GM21423 (cell line): Measurements from ENCODE around the gene TRAF5.
"Not testable (repeated sequence)": the region's sequence is repeated elsewhere in the genome, so short reads cannot be mapped to it uniquely, and the experiment has no call there.

Source experiments
- ATAC-seq: cut with Tn5 transposase; IDR thresholded peaks from one replicate; pipeline ENCODE4 v1.9.1; 2021; ENCODE audit warnings: mild to moderate bottlenecking, moderate library complexity; ENCODE audit not compliant: unreplicated experiment

Gene TRAF5

GRCh38 chr1:211344152-211344618, 17.6 kb downstream of the TRAF5 start:
- no peak for ATAC-seq

GRCh38 chr1:211345719-211346118, 19.1 kb downstream of the TRAF5 start:
- ATAC-seq, result no peak

GRCh38 chr1:211347077-211347844, 20.6 kb downstream of the TRAF5 start:
- no peak for ATAC-seq

GRCh38 chr1:211348547-211348946, 21.9 kb downstream of the TRAF5 start:
- no peak for ATAC-seq

DNA sequence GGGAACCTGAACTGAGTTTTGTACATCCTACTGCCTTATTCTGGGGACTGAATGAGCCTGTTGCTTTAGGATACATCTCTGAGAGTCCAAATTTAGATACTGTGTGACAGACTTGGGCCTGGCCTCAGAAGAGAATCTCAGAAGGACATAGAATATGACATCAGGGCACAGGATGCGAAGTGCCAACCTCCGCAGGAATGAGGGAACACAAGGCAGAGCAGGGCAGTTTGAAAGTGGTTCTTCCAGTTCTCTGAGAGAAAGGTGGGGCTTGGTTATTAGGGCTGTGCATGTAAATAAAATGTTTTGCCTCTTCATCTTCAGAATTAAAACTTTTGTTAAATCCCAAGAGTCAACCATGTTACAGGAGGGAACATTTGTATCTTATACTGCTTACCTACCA, 23.1 kb downstream of the TRAF5 start:
- ATAC-seq, result no peak

- ATAC-seq, result not testable (repeated sequence)
These were observed 25.4 kb downstream of the TRAF5 start for GRCh38 chr1:211352055-211352454.

DNA sequence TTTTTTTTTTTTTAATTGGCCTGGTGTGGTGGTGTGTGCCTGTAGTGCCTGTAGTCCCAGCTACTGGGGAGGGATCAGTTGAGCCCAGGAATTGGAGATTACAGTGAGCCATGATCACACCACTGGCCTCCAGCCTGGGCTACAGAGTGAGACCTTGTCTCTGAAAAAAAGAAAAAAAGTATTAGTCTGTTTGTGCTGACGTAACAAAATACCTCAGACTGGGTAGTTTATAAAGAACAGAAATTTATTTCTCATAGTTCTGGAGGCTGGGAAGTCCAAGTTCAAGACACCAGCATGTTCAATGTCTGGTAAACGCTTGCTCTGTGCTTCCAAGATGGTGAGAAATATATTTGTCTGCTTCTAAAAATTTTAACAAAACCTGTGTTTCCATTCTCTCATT, 25.8 kb downstream of the TRAF5 start:
- ATAC-seq, result no peak

- ATAC-seq, result peak; percentile 74
These were observed 26.4 kb downstream of the TRAF5 start for GRCh38 chr1:211352985-211353515.

DNA sequence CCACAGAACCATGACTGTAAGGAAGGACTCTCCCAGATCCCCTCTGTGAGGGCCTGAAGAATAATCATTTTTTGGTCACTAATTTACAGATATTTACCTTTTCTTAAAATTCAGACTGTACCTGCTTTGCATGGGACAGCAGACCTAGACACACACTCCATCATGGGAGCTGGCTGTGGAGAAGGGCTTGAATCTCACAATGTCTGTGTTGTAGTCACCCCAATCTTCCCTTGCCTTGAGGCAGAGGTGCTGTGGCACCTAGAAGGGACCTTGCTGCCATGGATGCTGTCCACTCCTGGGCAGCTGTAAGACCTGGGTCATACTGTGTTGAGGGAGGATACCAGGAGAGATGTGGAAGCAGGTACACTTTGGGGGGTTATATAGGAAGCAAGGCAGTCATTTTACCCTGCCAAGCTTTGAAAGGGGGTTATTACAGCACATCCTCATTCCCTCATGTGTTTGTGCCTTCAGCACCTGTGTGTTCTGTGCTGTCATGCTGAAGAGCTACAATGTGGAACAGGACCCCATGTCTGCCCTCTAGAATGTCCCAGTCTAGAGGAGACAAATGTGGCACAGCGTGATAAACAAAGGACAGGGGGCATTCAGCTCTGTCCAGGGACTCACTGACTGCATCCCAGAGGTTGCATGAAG, 27.1 kb downstream of the TRAF5 start:
- peak; percentile 23 for ATAC-seq

GRCh38 chr1:211355873-211356272, 29.2 kb downstream of the TRAF5 start:
- ATAC-seq, result no peak

DNA sequence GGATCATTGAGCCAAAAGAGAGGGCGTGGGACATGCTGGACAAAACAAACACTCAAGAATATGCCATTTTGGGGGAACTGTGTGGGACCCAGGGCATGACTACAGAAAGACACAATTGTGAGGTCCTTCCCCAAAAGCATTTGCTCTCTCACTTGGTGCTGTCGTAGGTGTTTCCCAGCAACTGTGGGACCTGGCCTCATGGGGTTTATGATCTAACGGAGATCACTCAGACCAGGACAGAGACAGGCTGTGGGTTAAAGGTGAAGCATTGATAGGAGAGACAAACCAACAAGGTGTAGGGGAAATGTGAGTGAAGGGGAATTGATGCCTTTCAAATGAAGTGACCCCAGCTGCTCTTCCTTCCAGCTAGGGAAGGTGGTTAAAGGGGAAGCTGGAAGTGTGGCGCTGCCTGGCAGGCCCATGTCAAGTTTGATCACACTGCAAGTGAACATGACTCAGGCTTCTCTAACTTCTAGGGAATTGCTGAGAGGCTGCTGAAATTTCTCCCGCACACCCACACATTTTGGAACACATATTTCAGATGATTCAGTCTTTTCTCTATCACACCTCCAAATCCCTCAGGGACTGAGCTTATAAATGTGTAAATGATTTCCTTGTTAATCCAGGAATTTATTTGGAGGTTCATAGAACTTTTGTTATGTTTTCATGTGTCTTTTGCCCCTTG, 30.2 kb downstream of the TRAF5 start:
- ATAC-seq, result no peak

DNA sequence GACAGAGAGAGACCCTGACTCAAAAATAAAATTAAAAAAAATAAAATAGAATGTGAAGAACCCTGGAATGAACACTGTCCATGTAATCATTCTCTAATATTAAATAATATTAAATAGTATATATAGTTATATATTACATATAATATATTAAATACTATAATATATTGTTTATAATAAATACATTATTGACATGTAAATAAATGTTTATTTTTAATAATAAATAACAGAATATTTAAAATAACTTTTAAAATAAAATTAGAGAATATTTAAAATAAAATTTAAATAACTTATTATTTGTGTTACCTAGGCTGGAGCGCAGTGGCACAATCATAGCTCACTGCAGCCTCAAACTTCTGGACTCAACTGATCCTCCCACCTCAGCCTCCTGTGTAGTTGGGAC, 32.1 kb downstream of the TRAF5 start:
- ATAC-seq, result no peak

DNA sequence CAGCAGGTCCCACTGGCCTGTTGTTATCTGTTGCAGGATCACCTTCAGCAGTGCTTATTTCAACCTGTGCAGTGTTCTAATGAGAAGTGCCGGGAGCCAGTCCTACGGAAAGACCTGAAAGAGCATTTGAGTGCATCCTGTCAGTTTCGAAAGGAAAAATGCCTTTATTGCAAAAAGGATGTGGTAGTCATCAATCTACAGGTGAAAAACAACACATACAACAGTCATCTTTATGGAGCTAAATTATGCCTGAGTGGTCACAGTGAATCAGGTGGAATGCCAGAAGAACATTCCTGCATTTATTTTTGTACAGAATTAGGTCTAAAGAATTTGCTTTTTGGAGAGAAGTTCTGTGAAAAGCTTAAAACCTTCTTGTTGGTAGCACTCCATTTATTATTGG, 33.2 kb downstream of the TRAF5 start:
- no peak for ATAC-seq

- ATAC-seq, result no peak
These were observed 34.6 kb downstream of the TRAF5 start for GRCh38 chr1:211361202-211361601.

- no peak for ATAC-seq
These were observed 43.0 kb downstream of the TRAF5 start for GRCh38 chr1:211369640-211370039.

DNA sequence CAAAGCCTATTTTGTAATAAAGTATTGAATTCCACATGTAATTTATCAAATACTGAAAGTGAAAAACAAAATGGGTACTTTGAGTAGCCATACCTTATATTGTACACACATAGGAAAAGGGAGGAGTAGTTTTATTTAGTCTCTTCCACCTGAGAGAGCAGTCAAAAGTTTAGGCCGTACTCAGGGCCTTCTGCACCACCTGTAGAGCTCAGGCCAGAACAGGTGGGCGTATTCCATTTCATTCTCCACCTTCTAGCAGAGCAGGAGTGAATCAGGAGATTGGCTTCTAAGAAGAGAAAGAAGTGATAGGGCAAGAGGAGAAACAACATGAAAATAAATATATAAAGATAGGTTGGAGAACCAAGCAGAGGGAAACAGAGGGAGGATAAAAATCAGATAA, 44.0 kb downstream of the TRAF5 start:
- ATAC-seq, result no peak

DNA sequence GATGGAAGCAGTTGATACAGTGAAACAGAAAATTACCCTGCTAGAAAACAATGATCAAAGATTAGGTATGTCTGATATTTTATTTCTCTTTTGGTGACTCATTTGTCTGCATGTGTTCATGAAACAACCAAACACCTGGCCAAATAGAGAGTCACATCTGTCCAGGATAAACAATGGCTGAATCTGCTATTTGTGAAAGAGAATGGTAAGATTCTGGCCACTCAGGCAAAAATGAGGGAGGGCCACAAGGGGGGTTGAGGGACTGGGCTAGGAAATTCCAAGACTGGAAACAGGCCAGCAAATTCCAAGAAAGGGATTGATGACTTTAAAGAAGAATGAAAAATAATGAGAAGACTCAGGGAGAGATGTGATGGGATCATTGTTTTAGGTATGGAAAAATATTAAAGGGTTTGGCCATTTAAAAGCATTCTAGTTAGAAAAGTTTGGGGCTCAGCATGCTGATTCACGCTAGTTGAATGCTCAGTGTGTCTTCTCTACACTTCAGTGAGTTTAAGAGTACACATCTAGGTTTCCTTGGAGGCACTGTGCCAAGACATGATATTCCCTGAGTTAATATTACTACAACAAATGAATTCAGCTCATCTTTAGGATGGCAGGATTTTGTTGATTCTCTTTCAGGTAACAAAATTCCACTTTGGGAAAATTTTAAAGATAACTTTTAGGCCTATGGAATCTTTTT, 44.9 kb downstream of the TRAF5 start:
- no peak for ATAC-seq

DNA sequence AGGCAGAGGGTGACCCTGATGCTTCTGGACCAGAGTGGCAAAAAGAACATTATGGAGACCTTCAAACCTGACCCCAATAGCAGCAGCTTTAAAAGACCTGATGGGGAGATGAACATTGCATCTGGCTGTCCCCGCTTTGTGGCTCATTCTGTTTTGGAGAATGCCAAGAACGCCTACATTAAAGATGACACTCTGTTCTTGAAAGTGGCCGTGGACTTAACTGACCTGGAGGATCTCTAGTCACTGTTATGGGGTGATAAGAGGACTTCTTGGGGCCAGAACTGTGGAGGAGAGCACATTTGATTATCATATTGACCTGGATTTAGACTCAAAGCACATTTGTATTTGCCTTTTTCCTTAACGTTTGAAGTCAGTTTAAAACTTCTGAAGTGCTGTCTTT, 45.8 kb downstream of the TRAF5 start:
- no peak for ATAC-seq

DNA sequence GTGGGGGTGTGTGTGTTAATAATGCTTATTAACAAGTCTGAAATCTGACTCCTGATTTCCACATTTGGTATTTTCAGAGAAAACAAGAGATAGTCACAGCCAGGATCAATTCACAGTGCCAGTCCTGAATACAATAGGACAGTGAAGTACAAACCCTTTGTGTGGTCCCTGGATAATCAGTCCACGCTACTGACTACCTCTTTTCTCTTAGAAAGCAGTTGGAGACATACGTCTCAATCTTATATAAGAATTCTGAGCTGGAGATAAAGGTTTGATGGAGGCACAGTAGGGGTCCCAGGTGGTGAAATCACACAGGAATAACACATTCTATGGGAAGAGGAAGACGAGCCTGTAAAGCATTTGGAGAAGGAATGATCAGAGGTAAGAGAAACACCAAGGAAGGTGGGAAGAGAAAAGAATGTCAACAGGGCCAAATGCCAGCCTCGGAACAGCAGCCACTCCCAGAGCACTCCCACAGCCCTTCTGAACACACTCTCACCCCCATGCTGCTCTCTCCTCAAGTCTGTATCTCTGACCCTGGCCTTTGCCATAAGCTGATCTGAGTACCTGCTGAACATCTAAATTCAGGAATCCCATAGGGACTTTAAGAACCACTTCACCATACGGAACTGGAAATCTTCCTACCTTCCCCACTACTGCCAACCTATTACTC, 48.6 kb downstream of the TRAF5 start:
- no peak for ATAC-seq

- no peak for ATAC-seq
These were observed 49.3 kb downstream of the TRAF5 start for GRCh38 chr1:211375949-211376348.
